MM.1S (cell line): ENCODE data around the gene SRP14.
A peak's percentile ranks its signal among the peaks of the same experiment; 100 is the strongest.

Source experiments
- DNase-seq: peaks from one replicate; pipeline ENCODE4 v3.0.0-alpha.2; 2015
- H2AFZ ChIP-seq: fragments of 300-600 bp; sonication (generic); 2 replicates; pipeline ENCODE4 v1.6.0; 2016; ENCODE audit warnings: antibody characterized with exemption, low read length
- H3F3A ChIP-seq: fragments of 300-600 bp; sonication (generic); 2 replicates; pipeline ENCODE4 v1.6.1; 2016; ENCODE audit warnings: mild to moderate bottlenecking, antibody characterized with exemption, low read length, moderate library complexity, mixed read lengths; ENCODE audit not compliant: insufficient read depth
- H3K27ac ChIP-seq: fragments of 300-600 bp; sonication (generic); 2 replicates; pipeline ENCODE4 v1.5.1; 2016; ENCODE audit warnings: mild to moderate bottlenecking, low read length
- H3K27me3 ChIP-seq: fragments of 300-600 bp; sonication (generic); replicated peaks from 2 replicates; pipeline ENCODE4 v1.6.0; 2016; ENCODE audit warnings: low read length; ENCODE audit not compliant: insufficient read depth
- H3K36me3 ChIP-seq: fragments of 300-600 bp; sonication (generic); replicated peaks from 2 replicates; pipeline ENCODE4 v1.6.1; 2016; ENCODE audit warnings: mild to moderate bottlenecking, low read length, mixed read lengths; ENCODE audit not compliant: insufficient read depth
- H3K4me1 ChIP-seq: fragments of 300-600 bp; sonication (generic); 2 replicates; pipeline ENCODE4 v1.6.1; 2016; ENCODE audit warnings: low read length, mixed read lengths
- H3K4me2 ChIP-seq: fragments of 300-600 bp; sonication (generic); 2 replicates; pipeline ENCODE4 v1.6.0; 2016; ENCODE audit warnings: low read depth, low read length
- H3K4me3 ChIP-seq: fragments of 300-600 bp; sonication (generic); 2 replicates; pipeline ENCODE4 v1.5.1; 2016; ENCODE audit warnings: low read length, mixed read lengths
- H3K79me2 ChIP-seq: fragments of 300-600 bp; sonication (generic); 2 replicates; pipeline ENCODE4 v1.6.1; 2016; ENCODE audit warnings: mixed run types, low read length, mixed read lengths
- H3K9ac ChIP-seq: fragments of 300-600 bp; sonication (generic); 2 replicates; pipeline ENCODE4 v1.6.1; 2016; ENCODE audit warnings: low read length, mixed read lengths
- H3K9me2 ChIP-seq: fragments of 300-600 bp; sonication (generic); replicated peaks from 2 replicates; pipeline ENCODE4 v1.6.1; 2016; ENCODE audit warnings: mild to moderate bottlenecking, low read length, mixed read lengths; ENCODE audit not compliant: insufficient read depth
- H3K9me3 ChIP-seq: fragments of 300-600 bp; sonication (generic); replicated peaks from 2 replicates; pipeline ENCODE4 v1.6.1; 2016; ENCODE audit warnings: mild to moderate bottlenecking, low read length, mixed read lengths; ENCODE audit not compliant: insufficient read depth
- H4K20me1 ChIP-seq: fragments of 300-600 bp; sonication (generic); 2 replicates; pipeline ENCODE4 v1.6.1; 2016; ENCODE audit warnings: mild to moderate bottlenecking, low read length, moderate library complexity, mixed read lengths; ENCODE audit not compliant: insufficient read depth
- CTCF ChIP-seq: fragments of 300-600 bp; sonication (generic); IDR thresholded peaks from 2 replicates; pipeline ENCODE4 v1.5.1; 2016; ENCODE audit warnings: antibody characterized with exemption, low read length, mixed read lengths
- EZH2 ChIP-seq: fragments of 300-600 bp; sonication (generic); optimal IDR thresholded peaks from 2 replicates; pipeline ENCODE3; 2017; ENCODE audit warnings: low read depth, mild to moderate bottlenecking, antibody characterized with exemption, low read length, mixed read lengths
- EZH2phosphoT487 ChIP-seq: fragments of 300-600 bp; sonication (generic); IDR thresholded peaks from 2 replicates; pipeline ENCODE4 v1.6.1; 2018; ENCODE audit warnings: antibody characterized with exemption, low read length

Gene SRP14

GRCh38 chr15:40029979-40030893 lies 8.7 kb downstream of the SRP14 start:
- Histone ChIP-seq H3K9me2 (no peaks in the 10 kb centered on the region), H3K27ac (no peak overlapping the region), H3K9ac (no peak overlapping the region), H3F3A (peaks cover 5% of the 10 kb centered on the region; the same call in 1 of the 2 replicates), H2AFZ (no peak overlapping the region), H3K27me3 (no peaks in the 10 kb centered on the region), H4K20me1 (no peaks in the 10 kb centered on the region), H3K4me1 (no peaks in the 10 kb centered on the region), H3K4me3 (no peak overlapping the region), H3K4me2 (no peak overlapping the region), H3K79me2 (no peaks in the 10 kb centered on the region), H3K9me3 (no peaks in the 10 kb centered on the region), H3K36me3 (peaks cover 11% of the 10 kb centered on the region; the same call in 1 of the 2 replicates)
- peak; percentile 83 for TF ChIP-seq CTCF
- no peak for TF ChIP-seq EZH2
- TF ChIP-seq EZH2phosphoT487: no peak
- peak; percentile 29 for DNase-seq

- Histone ChIP-seq H3K27me3 (no peaks in the 10 kb centered on the region), H3F3A (peaks cover 5% of the 10 kb centered on the region; the same call in 1 of the 2 replicates), H3K9me3 (no peaks in the 10 kb centered on the region), H3K79me2 (no peaks in the 10 kb centered on the region), H3K4me3 (no peak overlapping the region), H3K9ac (no peak overlapping the region), H3K9me2 (no peaks in the 10 kb centered on the region), H3K4me2 (no peak overlapping the region), H3K4me1 (no peaks in the 10 kb centered on the region), H3K27ac (no peak overlapping the region), H3K36me3 (no peaks in the 10 kb centered on the region), H2AFZ (no peak overlapping the region), H4K20me1 (no peaks in the 10 kb centered on the region)
- TF ChIP-seq EZH2phosphoT487 (no peak), CTCF (no peak), EZH2 (no peak)
- no peak for DNase-seq
These were observed 10.1 kb downstream of the SRP14 start for GRCh38 chr15:40028853-40029252.

GRCh38 chr15:40028193-40028592 lies 10.8 kb downstream of the SRP14 start:
- H3K4me2 ChIP-seq: no peak overlapping the region
- no peaks in the 10 kb centered on the region for H3K27me3 ChIP-seq
- H3K4me3 ChIP-seq: no peak overlapping the region
- H3K79me2 ChIP-seq: no peaks in the 10 kb centered on the region
- H3K36me3 ChIP-seq: no peaks in the 10 kb centered on the region
- DNase-seq: no peak
- TF ChIP-seq EZH2 (no peak), CTCF (no peak), EZH2phosphoT487 (no peak)
- no peaks in the 10 kb centered on the region for H3K9me3 ChIP-seq
- no peaks in the 10 kb centered on the region for H3K9me2 ChIP-seq
- no peaks in the 10 kb centered on the region for H3K4me1 ChIP-seq
- no peak overlapping the region for H2AFZ ChIP-seq
- H3F3A ChIP-seq: peaks cover 5% of the 10 kb centered on the region; the same call in 1 of the 2 replicates
- H4K20me1 ChIP-seq: no peaks in the 10 kb centered on the region
- H3K27ac ChIP-seq: no peak overlapping the region
- H3K9ac ChIP-seq: no peak overlapping the region
